ENCODE measurements around the gene THAP11.

DNA sequence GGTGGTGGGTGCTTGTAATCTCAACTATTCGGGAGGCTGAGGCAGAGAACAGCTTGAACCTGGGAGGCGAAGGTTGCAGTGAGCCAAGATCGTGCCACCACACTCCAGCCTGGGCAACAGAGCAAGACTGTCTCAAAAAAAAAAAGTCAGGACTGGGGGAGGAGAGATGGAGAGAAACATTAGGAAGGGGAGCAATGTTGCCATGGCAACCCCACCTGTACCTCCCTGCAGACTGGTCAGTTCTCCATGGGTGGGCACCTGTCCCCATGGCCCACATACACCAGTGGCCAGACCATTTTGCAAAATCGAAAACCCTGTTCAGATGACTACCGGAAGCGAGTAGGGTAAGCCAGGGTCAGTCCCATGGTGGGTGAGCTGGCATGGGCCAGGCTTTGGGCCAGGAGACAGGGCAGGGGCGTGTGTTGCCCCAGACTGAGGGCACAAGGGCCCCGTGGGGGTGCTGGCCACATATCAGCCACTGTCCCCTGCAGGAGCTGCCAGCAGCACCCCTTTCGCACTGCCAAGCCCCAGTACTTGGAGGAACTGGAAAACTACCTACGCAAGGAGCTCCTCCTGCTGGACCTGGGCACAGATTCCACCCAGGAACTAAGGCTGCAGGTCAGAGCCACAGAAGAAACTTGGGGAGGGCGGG is 21.4 kb upstream of the THAP11 start:
- TF ChIP-seq CTCF (conservative IDR thresholded peaks at IDR 0.05; ENCODE audit: low read depth, low read length), result no peak
- TF ChIP-seq EZH2 (IDR thresholded peaks at IDR 0.05; ENCODE audit: low read length, unreplicated experiment), result no peak

Measured in PC-3 (cell line).